BE2C (cell line): ENCODE measurements around the gene PHTF2.

Experiments
- DNase-seq: peaks from one replicate; pipeline ENCODE4 v3.0.0-alpha.2; 2020
- H3K27me3 ChIP-seq: fragments of 250-450 bp; sonication (Bioruptor Pico); 2 replicates; pipeline ENCODE4 v1.5.1; 2020; ENCODE audit warnings: mild to moderate bottlenecking
- H3K36me3 ChIP-seq: fragments of 250-450 bp; sonication (Bioruptor Pico); 2 replicates; pipeline ENCODE4 v1.5.1; 2020; ENCODE audit warnings: mild to moderate bottlenecking
- H3K4me1 ChIP-seq: fragments of 250-450 bp; sonication (Bioruptor Pico); 2 replicates; pipeline ENCODE4 v1.5.1; 2020
- H3K4me3 ChIP-seq: 2 replicates; pipeline ENCODE4 v1.5.1; 2011; ENCODE audit warnings: low read depth, low read length
- H3K9me3 ChIP-seq: fragments of 250-450 bp; sonication (Bioruptor Pico); 2 replicates; pipeline ENCODE4 v1.5.1; 2020
- TF ChIP-seq, protein P1 (sequence below): IDR thresholded peaks from 2 replicates; pipeline ENCODE4 v1.5.1; 2012; ENCODE audit warnings: mild to moderate bottlenecking, low read depth, low read length

PHTF2 gene

DNA sequence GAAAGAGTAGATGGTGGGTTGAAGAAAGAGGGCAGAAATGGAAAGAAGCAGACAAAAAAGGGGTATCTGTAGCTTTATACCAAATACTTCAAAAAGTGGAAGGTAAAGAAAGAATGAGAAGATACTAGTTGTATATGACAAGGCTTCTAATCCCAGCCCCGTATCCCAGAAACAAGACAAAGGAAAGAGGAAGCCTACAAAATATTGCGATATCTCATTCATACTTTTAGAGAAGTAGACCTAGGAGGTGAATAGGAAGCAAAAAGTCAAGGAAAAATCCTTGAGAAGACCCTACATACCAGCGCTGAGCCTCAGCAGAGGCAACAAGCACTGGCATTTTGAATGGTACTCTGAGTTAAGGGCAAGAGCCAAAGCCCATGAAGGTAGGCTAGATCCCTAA lies 26.6 kb downstream of the PHTF2 start:
- TF ChIP-seq, protein P1, sequence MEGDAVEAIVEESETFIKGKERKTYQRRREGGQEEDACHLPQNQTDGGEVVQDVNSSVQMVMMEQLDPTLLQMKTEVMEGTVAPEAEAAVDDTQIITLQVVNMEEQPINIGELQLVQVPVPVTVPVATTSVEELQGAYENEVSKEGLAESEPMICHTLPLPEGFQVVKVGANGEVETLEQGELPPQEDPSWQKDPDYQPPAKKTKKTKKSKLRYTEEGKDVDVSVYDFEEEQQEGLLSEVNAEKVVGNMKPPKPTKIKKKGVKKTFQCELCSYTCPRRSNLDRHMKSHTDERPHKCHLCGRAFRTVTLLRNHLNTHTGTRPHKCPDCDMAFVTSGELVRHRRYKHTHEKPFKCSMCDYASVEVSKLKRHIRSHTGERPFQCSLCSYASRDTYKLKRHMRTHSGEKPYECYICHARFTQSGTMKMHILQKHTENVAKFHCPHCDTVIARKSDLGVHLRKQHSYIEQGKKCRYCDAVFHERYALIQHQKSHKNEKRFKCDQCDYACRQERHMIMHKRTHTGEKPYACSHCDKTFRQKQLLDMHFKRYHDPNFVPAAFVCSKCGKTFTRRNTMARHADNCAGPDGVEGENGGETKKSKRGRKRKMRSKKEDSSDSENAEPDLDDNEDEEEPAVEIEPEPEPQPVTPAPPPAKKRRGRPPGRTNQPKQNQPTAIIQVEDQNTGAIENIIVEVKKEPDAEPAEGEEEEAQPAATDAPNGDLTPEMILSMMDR: no peak
- Histone ChIP-seq H3K4me3 (no peak overlapping the region), H3K4me1 (no peaks in the 10 kb centered on the region), H3K27me3 (no peaks in the 10 kb centered on the region), H3K9me3 (peaks cover 6% of the 10 kb centered on the region; the same call in 1 of the 2 replicates), H3K36me3 (no peaks in the 10 kb centered on the region)
- no peak for DNase-seq

DNA sequence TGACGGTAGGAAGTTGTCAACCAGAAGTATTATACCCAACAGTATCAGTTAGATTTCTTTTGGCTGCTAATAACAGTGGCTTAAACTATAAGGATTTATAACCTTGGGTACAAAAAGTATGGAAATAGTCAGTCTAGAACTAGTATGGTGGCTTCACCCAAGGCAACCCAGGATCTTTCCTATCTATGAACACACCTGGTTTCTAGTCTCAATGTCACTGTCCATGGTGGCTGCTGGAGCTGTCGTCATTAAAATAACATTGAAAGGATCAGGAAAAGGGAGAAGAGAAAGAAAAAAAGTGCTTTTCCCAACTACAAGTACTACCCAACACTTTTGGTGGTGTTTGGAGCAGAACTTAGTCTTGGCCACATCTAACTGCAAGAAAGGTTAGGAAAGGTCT lies 27.7 kb downstream of the PHTF2 start:
- no peak for DNase-seq
- H3K27me3 ChIP-seq: no peaks in the 10 kb centered on the region
- no peaks in the 10 kb centered on the region; the same call in 1 of the 2 replicates for H3K4me1 ChIP-seq
- peaks cover 4% of the 10 kb centered on the region; the same call in 1 of the 2 replicates for H3K9me3 ChIP-seq
- no peaks in the 10 kb centered on the region for H3K36me3 ChIP-seq
- no peak overlapping the region for H3K4me3 ChIP-seq
- TF ChIP-seq, protein P1: no peak

DNA sequence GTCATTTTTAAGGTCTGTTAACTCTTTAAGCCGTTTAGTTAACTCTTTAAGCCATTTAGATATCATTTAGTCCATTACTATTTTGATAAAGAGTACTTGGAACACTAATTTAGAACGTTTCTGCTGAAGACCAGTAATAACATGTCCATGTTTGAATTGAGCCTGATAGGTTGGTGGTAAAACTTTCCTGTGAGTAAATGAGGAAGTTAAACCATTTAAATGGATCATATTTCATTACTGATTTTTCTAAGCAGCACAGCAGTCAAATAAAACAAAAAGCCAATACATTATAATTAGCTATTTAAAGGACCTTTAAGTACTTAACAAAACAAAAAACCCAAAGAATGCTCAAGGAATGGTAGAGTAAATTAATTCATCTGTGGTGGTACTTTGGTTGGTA lies 29.4 kb downstream of the PHTF2 start:
- Histone ChIP-seq H3K9me3 (no peaks in the 10 kb centered on the region), H3K4me3 (no peak overlapping the region), H3K36me3 (no peaks in the 10 kb centered on the region), H3K4me1 (no peaks in the 10 kb centered on the region; the same call in 1 of the 2 replicates), H3K27me3 (no peaks in the 10 kb centered on the region)
- TF ChIP-seq, protein P1: no peak
- no peak for DNase-seq

DNA sequence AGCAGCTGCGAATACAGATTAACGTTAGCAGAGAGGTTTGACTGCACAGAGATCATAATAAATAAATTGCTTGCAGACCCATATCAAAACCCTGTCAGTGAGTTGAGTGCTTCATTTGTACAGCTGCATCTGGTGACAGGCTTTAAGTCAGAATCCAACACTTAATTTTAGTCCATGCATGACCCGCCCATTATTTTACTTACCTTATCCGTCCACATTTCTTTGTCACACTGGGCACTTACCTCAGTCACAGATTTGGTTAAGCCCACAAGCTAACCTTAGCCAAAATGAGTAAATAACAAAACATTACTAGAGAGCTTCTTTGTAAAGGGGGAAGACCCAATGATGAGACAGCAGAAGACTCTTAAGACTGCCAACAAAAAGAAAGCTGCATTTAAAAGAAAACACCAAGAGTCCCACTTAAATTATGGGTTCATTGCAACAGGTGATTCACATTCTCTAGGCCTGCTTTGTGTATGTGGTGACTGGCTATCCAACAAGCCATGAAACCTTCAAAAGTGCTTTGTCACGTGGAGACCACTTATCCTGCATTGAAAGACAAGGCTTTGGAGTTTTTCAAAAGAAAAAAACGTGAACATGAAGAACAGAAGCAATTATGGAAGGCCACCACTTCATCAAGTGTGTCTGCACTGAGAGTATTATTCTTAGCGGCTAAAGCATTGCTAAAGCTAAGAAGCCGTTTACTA lies 32.2 kb downstream of the PHTF2 start:
- Histone ChIP-seq H3K4me1 (no peaks in the 10 kb centered on the region; the same call in 1 of the 2 replicates), H3K9me3 (no peaks in the 10 kb centered on the region), H3K4me3 (no peak overlapping the region), H3K27me3 (no peaks in the 10 kb centered on the region), H3K36me3 (no peaks in the 10 kb centered on the region)
- TF ChIP-seq, protein P1: no peak
- DNase-seq: no peak

DNA sequence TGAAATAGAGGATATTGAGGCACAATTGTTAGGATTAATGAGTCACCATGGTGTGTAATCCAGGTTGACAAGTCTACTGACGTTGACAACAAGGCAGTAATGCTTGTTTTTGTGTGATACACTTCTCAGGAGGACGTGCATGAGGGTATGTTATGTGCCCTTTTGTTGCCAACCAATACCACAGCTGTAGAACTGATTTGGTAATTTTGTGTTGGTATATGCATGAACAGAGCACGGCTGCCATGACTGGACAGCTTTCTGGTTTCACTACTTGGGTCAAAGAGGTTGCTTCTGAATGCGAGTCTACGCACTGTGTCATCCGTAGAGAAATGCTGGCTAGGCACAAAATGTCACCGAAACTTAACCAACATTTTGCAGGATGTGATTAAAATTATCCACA lies 32.9 kb downstream of the PHTF2 start:
- Histone ChIP-seq H3K4me3 (no peak overlapping the region), H3K36me3 (no peaks in the 10 kb centered on the region; the same call in 1 of the 2 replicates), H3K4me1 (no peaks in the 10 kb centered on the region; the same call in 1 of the 2 replicates), H3K27me3 (no peaks in the 10 kb centered on the region), H3K9me3 (no peaks in the 10 kb centered on the region)
- DNase-seq: no peak
- TF ChIP-seq, protein P1: no peak

DNA sequence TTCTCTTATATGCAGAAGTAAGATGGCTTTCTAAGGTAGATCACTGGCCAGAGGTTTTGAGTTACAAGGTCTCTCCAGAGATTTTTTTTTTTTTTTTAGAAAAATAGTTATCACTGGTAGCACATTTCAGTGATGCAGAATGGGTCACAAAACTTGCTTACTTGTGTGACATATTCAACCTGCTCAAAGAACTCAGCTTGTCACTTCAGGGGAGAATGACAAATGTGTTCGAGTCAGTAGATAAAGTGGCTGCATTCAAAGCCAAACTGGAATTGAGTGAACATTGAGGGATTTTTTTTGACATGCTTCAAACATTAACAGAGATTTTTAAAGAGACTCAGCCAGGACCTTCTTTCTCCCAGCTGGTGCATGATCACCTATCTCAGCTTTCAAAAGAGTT lies 33.4 kb downstream of the PHTF2 start:
- H3K27me3 ChIP-seq: no peaks in the 10 kb centered on the region
- no peaks in the 10 kb centered on the region; the same call in 1 of the 2 replicates for H3K4me1 ChIP-seq
- H3K36me3 ChIP-seq: no peaks in the 10 kb centered on the region; the same call in 1 of the 2 replicates
- TF ChIP-seq, protein P1: no peak
- H3K4me3 ChIP-seq: no peak overlapping the region
- H3K9me3 ChIP-seq: no peaks in the 10 kb centered on the region
- DNase-seq: no peak
